ENCODE measurements around the gene DDX51. TPM values are rescaled to one million over a fixed set of nuclear protein-coding genes. Genes with fewer than 3 reads are reported as not detected.

The DDX51 gene
- total RNA-seq, 1 experiment from 2014 or later: 16.2 TPM

GRCh38 chr12:132145334-132145733 is 1.2 kb upstream of the DDX51 start:
- Histone ChIP-seq H4K20me1 (ENCODE audit: insufficient read depth) (0 out of 2 replicates have a peak, but pooled peaks cover 6% of the 10 kb centered on the region), H3K36me3 (ENCODE audit: low read depth) (peaks cover 11% of the 10 kb centered on the region), H3K9me2 (ENCODE audit: insufficient read depth) (no peaks in the 10 kb centered on the region), H3K4me3 (peak overlapping the region; percentile 99), H3K27ac (no peak overlapping the region), H3K4me2 (peak overlapping the region; percentile 96), H3K9me3 (ENCODE audit: insufficient read depth, low read depth) (no peaks in the 10 kb centered on the region), H3K4me1 (replicated peaks; ENCODE audit: insufficient read depth) (peaks cover 13% of the 10 kb centered on the region), H3K79me2 (ENCODE audit: low read depth) (peaks cover 31% of the 10 kb centered on the region), H2AFZ (no peak overlapping the region), H3F3A (ENCODE audit: insufficient read depth, low read depth) (no peaks in the 10 kb centered on the region), H3K27me3 (ENCODE audit: insufficient read depth, low read depth) (no peaks in the 10 kb centered on the region)
- intact Hi-C loops (cut with micrococcal nuclease; ENCODE audit: unreplicated experiment): no loop called here
- TF ChIP-seq EZH2 (IDR thresholded peaks at IDR 0.05; ENCODE audit: low read depth) (no peak), CTCF (conservative IDR thresholded peaks at IDR 0.05) (no peak)
- ChIA-PET CTCF (interaction anchor here (1.0 kb wide), 1 partner anchor 8 kb away, joined by 3 read pairs; no protein-coding TSS in a partner anchor), POLR2A (ENCODE audit: unreplicated experiment) (no interaction called here)
- no TSS peak for BruUV-seq (replicated peaks)
- DNase-seq: no peak

GRCh38 chr12:132144810-132145168 is 670 bp upstream of the DDX51 start:
- Histone ChIP-seq H2AFZ (peak overlapping the region; percentile 93), H3K27ac (no peak overlapping the region), H3K4me3 (peak overlapping the region; percentile 99), H3K4me1 (replicated peaks; ENCODE audit: insufficient read depth) (peaks cover 13% of the 10 kb centered on the region), H4K20me1 (ENCODE audit: insufficient read depth) (0 out of 2 replicates have a peak, but pooled peaks cover 6% of the 10 kb centered on the region), H3K27me3 (ENCODE audit: insufficient read depth, low read depth) (no peaks in the 10 kb centered on the region), H3K9me3 (ENCODE audit: insufficient read depth, low read depth) (no peaks in the 10 kb centered on the region), H3F3A (ENCODE audit: insufficient read depth, low read depth) (no peaks in the 10 kb centered on the region), H3K36me3 (ENCODE audit: low read depth) (peaks cover 11% of the 10 kb centered on the region), H3K4me2 (peak overlapping the region; percentile 96), H3K79me2 (ENCODE audit: low read depth) (peaks cover 31% of the 10 kb centered on the region), H3K9me2 (ENCODE audit: insufficient read depth) (no peaks in the 10 kb centered on the region)
- CTCF ChIA-PET: interaction anchor here (1.0 kb wide), 1 partner anchor 9 kb away, joined by 3 read pairs; no protein-coding TSS in a partner anchor
- POLR2A ChIA-PET (ENCODE audit: unreplicated experiment): no interaction called here
- TF ChIP-seq CTCF (conservative IDR thresholded peaks at IDR 0.05) (no peak), EZH2 (IDR thresholded peaks at IDR 0.05; ENCODE audit: low read depth) (no peak)
- BruUV-seq (replicated peaks): no TSS peak
- no peak for DNase-seq
- intact Hi-C loops (cut with micrococcal nuclease; ENCODE audit: unreplicated experiment): no loop called here

GRCh38 chr12:132143336-132144071 is 615 bp downstream of the DDX51 start:
- intact Hi-C loops (cut with micrococcal nuclease; ENCODE audit: unreplicated experiment): no loop called here
- H3F3A ChIP-seq (ENCODE audit: insufficient read depth, low read depth): no peaks in the 10 kb centered on the region
- H3K4me3 ChIP-seq: peak overlapping the region; percentile 99
- no peaks in the 10 kb centered on the region for H3K27me3 ChIP-seq (ENCODE audit: insufficient read depth, low read depth)
- H2AFZ ChIP-seq: 0 out of 2 replicates have a peak overlapping the region, but pooled peaks have one; percentile 39
- H3K27ac ChIP-seq: no peak overlapping the region
- ChIA-PET POLR2A (ENCODE audit: unreplicated experiment) (no interaction called here), CTCF (no interaction called here)
- H3K4me1 ChIP-seq (replicated peaks; ENCODE audit: insufficient read depth): peaks cover 13% of the 10 kb centered on the region
- BruUV-seq (replicated peaks): no TSS peak
- peak in 1 of 2 experiments; percentile 24 for DNase-seq
- peaks cover 16% of the 10 kb centered on the region for H3K36me3 ChIP-seq (ENCODE audit: low read depth)
- TF ChIP-seq CTCF (conservative IDR thresholded peaks at IDR 0.05) (no peak), EZH2 (IDR thresholded peaks at IDR 0.05; ENCODE audit: low read depth) (no peak)
- H3K4me2 ChIP-seq: peak overlapping the region; percentile 92
- no peaks in the 10 kb centered on the region for H3K9me2 ChIP-seq (ENCODE audit: insufficient read depth)
- H4K20me1 ChIP-seq (ENCODE audit: insufficient read depth): 0 out of 2 replicates have a peak, but pooled peaks cover 6% of the 10 kb centered on the region
- peaks cover 31% of the 10 kb centered on the region for H3K79me2 ChIP-seq (ENCODE audit: low read depth)
- no peaks in the 10 kb centered on the region for H3K9me3 ChIP-seq (ENCODE audit: insufficient read depth, low read depth)

Measured in PC-9 (cell line).